Heart left ventricle (tissue), 13 donors: ENCODE measurements around the gene TAF6.

ENCODE experiments used
- POLR2A ChIP-seq, 2 donors: fragments of 450-650 bp; IDR thresholded peaks; one replicate each; pipeline ENCODE4 v1.6.1; 2017; ENCODE audit warnings: antibody characterized with exemption in 2 of 2, mild to moderate bottlenecking in 2 of 2, moderate library complexity in 2 of 2
- TF ChIP-seq, protein P1 (sequence below), 12 donors: fragments of 200-600 bp; sonication (generic) in 4 of 12; IDR thresholded peaks; one replicate each; pipeline versions ENCODE4 v1.5.0 to v1.8.0; 2018 to 2022; ENCODE audit warnings: antibody characterized with exemption in 12 of 12, mild to moderate bottlenecking in 5 of 12
- donor health status: ischemic (EF 13 %, LVEDD 7.1; RV severe dilation, severe dysfunction).
- donor health status: DM: no; HTN: yes; CAD: no.
- donor health status: DM: no; HTN: no; CAD: no.
- donor health status: ischemic (EF 25% LVEDD 6.9; RV normal size, moderate dysfunction).
- donor health status: ischemic (EF 25% LVEDD 5.7; RV mildly dilated, moderate dysfunction).
- donor health status: ischemic (EF 35%, LVEDD 5.7; RV mildly dilated, moderate dysfunction).
- donor health status: nonischemic (EF 11% LVEDD 7.7; RV severe dilation, severe dysfunction).
- donor health status: DM: yes; HTN: yes; CAD: no.
- donor health status: PGD.
- donor health status: ischemic (EF 29% LVEDD 5.4; RV normal size, mild dysfunction).
- donor health status: nonischemic (EF 23%, LVEDD 6.1; RV moderate dilation, normal function).

GRCh38 chr7:100115026-100115425, 4.1 kb downstream of the TAF6 start:
- TF ChIP-seq POLR2A (IDR thresholded peaks at IDR 0.05): no peak
- TF ChIP-seq, protein P1, sequence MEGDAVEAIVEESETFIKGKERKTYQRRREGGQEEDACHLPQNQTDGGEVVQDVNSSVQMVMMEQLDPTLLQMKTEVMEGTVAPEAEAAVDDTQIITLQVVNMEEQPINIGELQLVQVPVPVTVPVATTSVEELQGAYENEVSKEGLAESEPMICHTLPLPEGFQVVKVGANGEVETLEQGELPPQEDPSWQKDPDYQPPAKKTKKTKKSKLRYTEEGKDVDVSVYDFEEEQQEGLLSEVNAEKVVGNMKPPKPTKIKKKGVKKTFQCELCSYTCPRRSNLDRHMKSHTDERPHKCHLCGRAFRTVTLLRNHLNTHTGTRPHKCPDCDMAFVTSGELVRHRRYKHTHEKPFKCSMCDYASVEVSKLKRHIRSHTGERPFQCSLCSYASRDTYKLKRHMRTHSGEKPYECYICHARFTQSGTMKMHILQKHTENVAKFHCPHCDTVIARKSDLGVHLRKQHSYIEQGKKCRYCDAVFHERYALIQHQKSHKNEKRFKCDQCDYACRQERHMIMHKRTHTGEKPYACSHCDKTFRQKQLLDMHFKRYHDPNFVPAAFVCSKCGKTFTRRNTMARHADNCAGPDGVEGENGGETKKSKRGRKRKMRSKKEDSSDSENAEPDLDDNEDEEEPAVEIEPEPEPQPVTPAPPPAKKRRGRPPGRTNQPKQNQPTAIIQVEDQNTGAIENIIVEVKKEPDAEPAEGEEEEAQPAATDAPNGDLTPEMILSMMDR (IDR thresholded peaks at IDR 0.05): no peak
